Measurements from ENCODE around the gene NUDT19. TPM values are rescaled to one million over a fixed set of nuclear protein-coding genes. Genes with fewer than 3 reads are reported as not detected.

Gene NUDT19
- total RNA-seq, 4 donors from 2014 or later: 7.4 to 16.6 (median 12.6) TPM

DNA sequence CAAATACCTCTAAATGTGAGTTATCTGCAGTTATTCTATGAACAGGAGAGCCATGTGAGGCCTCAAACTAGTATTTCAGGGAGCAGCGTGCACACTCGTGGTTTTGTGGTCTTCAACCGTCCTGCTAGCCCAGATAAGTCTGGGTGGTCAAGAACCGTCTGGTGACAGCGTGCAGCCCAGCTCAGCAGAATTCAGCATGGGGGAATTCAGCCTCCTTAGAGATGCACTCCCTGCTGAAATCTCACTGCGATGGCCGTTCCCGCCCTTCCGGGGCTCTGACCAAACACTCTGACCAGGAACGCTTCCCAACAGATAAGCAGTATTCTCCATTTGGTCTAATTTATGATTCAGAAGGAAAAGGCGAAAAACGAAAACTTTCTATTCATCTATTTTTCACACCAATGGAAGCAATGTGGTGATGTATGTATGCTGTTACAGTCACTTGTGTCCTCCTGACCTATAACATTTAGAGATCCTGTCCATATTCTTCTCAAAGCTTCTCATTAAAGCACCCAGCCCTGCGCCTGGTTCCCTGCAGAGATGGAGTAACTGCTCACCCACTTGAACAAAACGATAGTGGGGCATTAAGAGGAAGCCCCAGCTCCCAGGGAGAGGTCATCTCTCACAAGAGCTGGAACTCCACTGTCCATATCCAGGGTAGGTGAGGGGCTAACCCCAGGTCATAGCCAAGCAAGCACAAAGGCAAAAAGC lies 19.6 kb upstream of the NUDT19 start:
- no peak for DNase-seq
- Histone ChIP-seq H3K36me3 (no peaks in the 10 kb centered on the region), H3K4me3 (no peak overlapping the region), H3K9me3 (no peaks in the 10 kb centered on the region), H3K27me3 (no peaks in the 10 kb centered on the region), H3K4me1 (peaks cover 3 to 46% (median 13%) of the 10 kb centered on the region in 4 donors), H3K27ac (no peak overlapping the region)
- TF ChIP-seq POLR2A (IDR thresholded peaks at IDR 0.05) (no peak), CTCF (IDR thresholded peaks at IDR 0.05) (no peak)

DNA sequence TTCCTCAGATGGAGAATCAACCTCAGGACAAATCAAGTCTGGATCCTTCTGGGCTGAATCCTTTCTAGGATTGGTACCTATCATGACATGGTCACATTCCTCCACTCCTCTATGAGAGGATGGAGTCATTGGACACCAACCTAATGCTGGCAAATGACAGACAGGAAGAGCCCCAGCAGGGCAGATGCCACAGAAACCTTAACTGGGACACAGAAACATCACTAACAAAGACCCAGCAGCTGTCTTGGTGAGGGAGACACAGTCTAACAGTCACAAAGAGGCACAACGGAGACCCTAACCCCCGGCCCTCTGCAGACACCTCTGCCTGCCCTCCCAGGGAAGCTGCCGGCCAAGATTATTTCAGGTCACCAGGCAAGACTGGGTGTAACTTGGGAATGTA lies 18.8 kb upstream of the NUDT19 start:
- H3K27me3 ChIP-seq: no peaks in the 10 kb centered on the region
- no peaks in the 10 kb centered on the region for H3K9me3 ChIP-seq
- no peaks in the 10 kb centered on the region for H3K36me3 ChIP-seq
- DNase-seq: no peak
- no peak for TF ChIP-seq POLR2A (IDR thresholded peaks at IDR 0.05)
- peaks cover 3 to 48% (median 13%) of the 10 kb centered on the region in 4 donors for H3K4me1 ChIP-seq
- no peak overlapping the region for H3K4me3 ChIP-seq
- no peak overlapping the region for H3K27ac ChIP-seq

DNA sequence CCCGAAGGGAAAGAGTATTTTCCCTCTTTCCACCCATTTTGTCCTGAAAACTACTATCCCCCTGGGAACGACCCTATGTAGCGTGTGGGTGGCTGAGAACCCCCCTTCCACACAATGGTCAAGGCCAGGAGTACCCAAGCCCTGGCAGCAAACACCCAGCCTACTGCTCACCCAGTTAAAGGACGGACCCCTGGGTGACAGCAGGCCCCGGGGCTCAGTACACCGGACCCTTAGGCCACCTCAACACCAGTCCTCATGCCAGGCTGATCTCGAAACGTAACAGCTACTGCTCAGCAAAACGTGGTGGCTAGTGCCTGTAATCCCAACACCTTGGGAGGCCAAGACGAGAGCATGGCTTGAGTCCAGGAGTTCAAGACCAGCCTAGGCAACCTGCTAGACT lies 18.0 kb upstream of the NUDT19 start:
- Histone ChIP-seq H3K4me3 (peak overlapping the region in 1 of 4 donors; percentile 99), H3K4me1 (peaks cover 3 to 48% (median 13%) of the 10 kb centered on the region in 4 donors), H3K9me3 (no peaks in the 10 kb centered on the region), H3K36me3 (no peaks in the 10 kb centered on the region), H3K27me3 (no peaks in the 10 kb centered on the region), H3K27ac (no peak overlapping the region)
- TF ChIP-seq CTCF (IDR thresholded peaks at IDR 0.05) (no peak), POLR2A (IDR thresholded peaks at IDR 0.05) (no peak)
- no peak for DNase-seq

DNA sequence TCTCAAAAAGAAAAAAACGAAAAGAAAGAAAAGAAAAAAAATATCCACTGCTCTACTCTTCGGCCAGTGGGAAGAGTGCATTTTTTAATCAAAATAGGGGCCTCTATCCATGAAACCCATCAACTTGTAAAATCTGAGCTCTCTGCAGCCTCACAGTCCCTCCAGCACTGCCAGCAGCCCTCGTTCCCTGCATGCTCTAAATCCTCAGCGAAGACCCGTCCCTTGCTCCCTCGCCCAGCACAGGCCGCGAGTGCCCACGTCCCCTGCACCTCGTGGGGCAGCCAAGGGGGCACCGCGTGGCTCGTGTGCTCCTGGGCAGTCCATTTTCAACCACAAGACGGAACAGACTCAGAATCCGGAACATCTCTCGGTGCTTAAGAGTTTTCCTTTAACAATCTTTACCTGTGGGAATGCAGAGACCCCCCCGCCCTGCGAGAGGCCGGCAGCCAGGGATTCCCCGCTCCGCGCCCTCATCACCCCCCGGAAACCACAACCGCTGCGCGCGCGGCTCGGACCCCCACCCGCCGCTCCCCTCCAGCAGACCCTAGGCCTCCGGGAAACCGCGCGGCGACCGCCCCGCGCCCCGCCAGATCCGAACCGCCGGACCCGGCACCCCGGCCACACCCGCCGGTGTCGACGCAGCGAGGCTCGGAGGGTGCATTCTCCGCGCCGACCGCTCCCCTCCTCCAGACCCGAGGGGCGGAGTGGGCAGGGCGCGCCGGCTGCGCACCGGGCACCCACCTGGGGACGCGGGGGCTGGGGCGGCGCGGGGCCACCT lies 17.3 kb upstream of the NUDT19 start:
- Histone ChIP-seq H3K36me3 (no peaks in the 10 kb centered on the region), H3K9me3 (no peaks in the 10 kb centered on the region), H3K27me3 (no peaks in the 10 kb centered on the region), H3K27ac (peak overlapping the region; percentile 82 to 93 (median 88)), H3K4me3 (peak overlapping the region; percentile 90 to 99 (median 94)), H3K4me1 (peaks cover 3 to 48% (median 13%) of the 10 kb centered on the region in 4 donors)
- TF ChIP-seq CTCF (IDR thresholded peaks at IDR 0.05): peak in 2 of 6 experiments; percentile 13 to 19
- no peak for TF ChIP-seq POLR2A (IDR thresholded peaks at IDR 0.05)
- DNase-seq: no peak

- H3K27ac ChIP-seq: peak within 1 kb of the TSS; percentile 82 to 93 (median 88)
- H3K4me3 ChIP-seq: peak within 1 kb of the TSS; percentile 90 to 99 (median 94)
- peak; percentile 99 for DNase-seq
- H3K9me3 ChIP-seq: no peaks in the 10 kb centered on the region
- no peaks in the 10 kb centered on the region for H3K27me3 ChIP-seq
- no peaks in the 10 kb centered on the region for H3K36me3 ChIP-seq
- no peak for TF ChIP-seq CTCF (IDR thresholded peaks at IDR 0.05)
- peak in 1 of 2 donors; percentile 52 for TF ChIP-seq POLR2A (IDR thresholded peaks at IDR 0.05)
- peaks cover 0 to 41% (median 13%) of the 10 kb centered on the region in 4 donors for H3K4me1 ChIP-seq
Observed at GRCh38 chr19:32674931-32675719, 16.5 kb upstream of the NUDT19 start, which contains the start of gene ANKRD27. Gene ANKRD27, minus strand, starts transcription at chr19:32675180. Its CDS starts 16,165 bp downstream, at chr19:32659015.
